ENCODE measurements around the gene PACSIN3. TPM values are rescaled to one million over a fixed set of nuclear protein-coding genes. Genes with fewer than 3 reads are reported as not detected.
A peak's percentile ranks its signal among the peaks of the same experiment; 100 is the strongest.

Gene PACSIN3
- total and polyA plus RNA-seq, 2 of the 13 experiments (the other 11 are each of a cell fraction or from before 2014, with no cell fraction given), result 47.9 to 93.3 TPM

- TF ChIP-seq CENPBD1 (CRISPR knock-in tag; IDR thresholded peaks at IDR 0.05; ENCODE audit: borderline replicate concordance, low read depth) (0 out of 2 replicates have a peak, but pooled peaks have one; percentile 50), ZBTB10 (CRISPR knock-in tag; IDR thresholded peaks at IDR 0.05; ENCODE audit: borderline replicate concordance) (peak; percentile 71; the same call in 1 of the 2 replicates), ZKSCAN8 (CRISPR knock-in tag; IDR thresholded peaks at IDR 0.05; ENCODE audit: borderline replicate concordance) (peak; percentile 5; the same call in 1 of the 2 replicates), PRDM4 (CRISPR knock-in tag; IDR thresholded peaks at IDR 0.05; ENCODE audit: borderline replicate concordance) (no peak), IRF9 (CRISPR knock-in tag; IDR thresholded peaks at IDR 0.05; ENCODE audit: borderline replicate concordance) (peak; percentile 22; the same call in 1 of the 2 replicates), NFYC (CRISPR knock-in tag; IDR thresholded peaks at IDR 0.05) (no peak), ZMYM4 (CRISPR knock-in tag; IDR thresholded peaks at IDR 0.05) (peak; percentile 1; the same call in 1 of the 2 replicates), REXO4 (CRISPR knock-in tag; IDR thresholded peaks at IDR 0.05; ENCODE audit: borderline replicate concordance) (no peak), JARID2 (CRISPR knock-in tag; IDR thresholded peaks at IDR 0.05; ENCODE audit: insufficient replicate concordance) (no peak), ZNF317 (CRISPR knock-in tag; IDR thresholded peaks at IDR 0.05) (peak; percentile 17; the same call in 1 of the 2 replicates), NFIC (IDR thresholded peaks at IDR 0.05; ENCODE audit: low read length) (peak; percentile 8; the same call in 1 of the 2 replicates), CAMTA2 (CRISPR knock-in tag; IDR thresholded peaks at IDR 0.05; ENCODE audit: borderline replicate concordance) (no peak), TRAFD1 (CRISPR knock-in tag; IDR thresholded peaks at IDR 0.05; ENCODE audit: borderline replicate concordance) (0 out of 2 replicates have a peak, but pooled peaks have one; percentile 18), ZFP82 (CRISPR knock-in tag; IDR thresholded peaks at IDR 0.05; ENCODE audit: borderline replicate concordance) (0 out of 2 replicates have a peak, but pooled peaks have one; percentile 7), MEF2D (CRISPR knock-in tag; IDR thresholded peaks at IDR 0.05) (no peak), FOXK1 (CRISPR knock-in tag; IDR thresholded peaks at IDR 0.05; ENCODE audit: borderline replicate concordance, low read depth) (no peak), ZBTB26 (CRISPR knock-in tag; IDR thresholded peaks at IDR 0.05; ENCODE audit: borderline replicate concordance) (peak; percentile 91), SAFB2 (CRISPR knock-in tag; IDR thresholded peaks at IDR 0.05; ENCODE audit: borderline replicate concordance, low read depth) (peak; percentile 54; the same call in 1 of the 2 replicates)
These were observed 8.9 kb downstream of the PACSIN3 start (continued) for GRCh38 chr11:47177229-47177845.
